Measurements from ENCODE around the gene SERPIND1. TPM values are rescaled to one million over a fixed set of nuclear protein-coding genes. Genes with fewer than 3 reads are reported as not detected.
"Not testable (repeated sequence)": the region's sequence is repeated elsewhere in the genome, so short reads cannot be mapped to it uniquely, and the experiment has no call there.

SERPIND1 gene
- polyA plus RNA-seq, 1 experiment: 0.06 TPM

GRCh38 chr22:20765938-20766337 is 8.0 kb upstream of the SERPIND1 start:
- CTCF ChIA-PET: no interaction called here
- POLR2A ChIA-PET: no interaction called here
- no peak overlapping the region for H3K27ac ChIP-seq (ENCODE audit: low read depth, low read length)
- H3K4me3 ChIP-seq (ENCODE audit: low read depth, low read length): no peak overlapping the region
- H3K27me3 ChIP-seq (ENCODE audit: control insufficient read depth, insufficient read depth, low read length): no peaks in the 10 kb centered on the region
- no peak for DNase-seq (ENCODE audit: low read depth, low spot score)
- no peaks in the 10 kb centered on the region for H3K9me3 ChIP-seq (ENCODE audit: control insufficient read depth, insufficient read depth, low read length)
- TF ChIP-seq, protein P1, sequence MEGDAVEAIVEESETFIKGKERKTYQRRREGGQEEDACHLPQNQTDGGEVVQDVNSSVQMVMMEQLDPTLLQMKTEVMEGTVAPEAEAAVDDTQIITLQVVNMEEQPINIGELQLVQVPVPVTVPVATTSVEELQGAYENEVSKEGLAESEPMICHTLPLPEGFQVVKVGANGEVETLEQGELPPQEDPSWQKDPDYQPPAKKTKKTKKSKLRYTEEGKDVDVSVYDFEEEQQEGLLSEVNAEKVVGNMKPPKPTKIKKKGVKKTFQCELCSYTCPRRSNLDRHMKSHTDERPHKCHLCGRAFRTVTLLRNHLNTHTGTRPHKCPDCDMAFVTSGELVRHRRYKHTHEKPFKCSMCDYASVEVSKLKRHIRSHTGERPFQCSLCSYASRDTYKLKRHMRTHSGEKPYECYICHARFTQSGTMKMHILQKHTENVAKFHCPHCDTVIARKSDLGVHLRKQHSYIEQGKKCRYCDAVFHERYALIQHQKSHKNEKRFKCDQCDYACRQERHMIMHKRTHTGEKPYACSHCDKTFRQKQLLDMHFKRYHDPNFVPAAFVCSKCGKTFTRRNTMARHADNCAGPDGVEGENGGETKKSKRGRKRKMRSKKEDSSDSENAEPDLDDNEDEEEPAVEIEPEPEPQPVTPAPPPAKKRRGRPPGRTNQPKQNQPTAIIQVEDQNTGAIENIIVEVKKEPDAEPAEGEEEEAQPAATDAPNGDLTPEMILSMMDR (IDR thresholded peaks at IDR 0.05; ENCODE audit: low read depth, low read length): no peak

DNA sequence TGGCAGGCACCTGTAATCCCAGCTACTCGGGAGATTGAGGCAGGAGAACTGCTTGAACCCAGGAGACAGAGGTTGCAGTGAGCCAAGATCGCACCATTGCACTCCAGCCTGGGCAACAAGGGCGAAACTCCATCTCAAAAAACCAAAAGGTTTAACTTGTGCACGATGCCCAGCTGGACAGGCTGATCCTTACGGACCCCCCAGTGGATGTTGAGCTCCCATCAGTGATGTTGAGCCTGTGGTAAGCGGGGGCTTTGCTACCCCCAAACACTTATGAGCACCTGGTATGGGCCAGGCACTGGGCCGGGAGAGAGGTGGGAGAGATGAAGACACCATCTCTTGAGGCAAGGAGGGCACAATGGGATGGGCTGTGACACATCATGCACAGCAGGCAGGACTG is 7.4 kb upstream of the SERPIND1 start:
- H3K9me3 ChIP-seq (ENCODE audit: control insufficient read depth, insufficient read depth, low read length): no peaks in the 10 kb centered on the region
- ChIA-PET POLR2A (interaction anchor here (1.0 kb wide), 1 partner anchor 27 kb away, joined by 5 read pairs; no protein-coding TSS in a partner anchor), CTCF (no interaction called here)
- H3K27ac ChIP-seq (ENCODE audit: low read depth, low read length): no peak overlapping the region
- TF ChIP-seq, protein P1 (IDR thresholded peaks at IDR 0.05; ENCODE audit: low read depth, low read length): no peak
- H3K4me3 ChIP-seq (ENCODE audit: low read depth, low read length): no peak overlapping the region
- H3K27me3 ChIP-seq (ENCODE audit: control insufficient read depth, insufficient read depth, low read length): no peaks in the 10 kb centered on the region
- DNase-seq (ENCODE audit: low read depth, low spot score): no peak

GRCh38 chr22:20769496-20769826 is 4.5 kb upstream of the SERPIND1 start:
- POLR2A ChIA-PET; CTCF ChIA-PET; H3K27me3 ChIP-seq (ENCODE audit: control insufficient read depth, insufficient read depth, low read length); H3K9me3 ChIP-seq (ENCODE audit: control insufficient read depth, insufficient read depth, low read length); DNase-seq (ENCODE audit: low read depth, low spot score); H3K27ac ChIP-seq (ENCODE audit: low read depth, low read length); H3K4me3 ChIP-seq (ENCODE audit: low read depth, low read length): not testable (repeated sequence)

- TF ChIP-seq, protein P1 (IDR thresholded peaks at IDR 0.05; ENCODE audit: low read depth, low read length): peak; percentile 21
- no peaks in the 10 kb centered on the region for H3K27me3 ChIP-seq (ENCODE audit: control insufficient read depth, insufficient read depth, low read length)
- no peaks in the 10 kb centered on the region for H3K9me3 ChIP-seq (ENCODE audit: control insufficient read depth, insufficient read depth, low read length)
- no peak overlapping the region for H3K4me3 ChIP-seq (ENCODE audit: low read depth, low read length)
- H3K27ac ChIP-seq (ENCODE audit: low read depth, low read length): no peak overlapping the region
- no peak for DNase-seq (ENCODE audit: low read depth, low spot score)
- ChIA-PET POLR2A (no interaction called here), CTCF (no interaction called here)
Measured at GRCh38 chr22:20771918-20772625, 1.8 kb upstream of the SERPIND1 start.

DNA sequence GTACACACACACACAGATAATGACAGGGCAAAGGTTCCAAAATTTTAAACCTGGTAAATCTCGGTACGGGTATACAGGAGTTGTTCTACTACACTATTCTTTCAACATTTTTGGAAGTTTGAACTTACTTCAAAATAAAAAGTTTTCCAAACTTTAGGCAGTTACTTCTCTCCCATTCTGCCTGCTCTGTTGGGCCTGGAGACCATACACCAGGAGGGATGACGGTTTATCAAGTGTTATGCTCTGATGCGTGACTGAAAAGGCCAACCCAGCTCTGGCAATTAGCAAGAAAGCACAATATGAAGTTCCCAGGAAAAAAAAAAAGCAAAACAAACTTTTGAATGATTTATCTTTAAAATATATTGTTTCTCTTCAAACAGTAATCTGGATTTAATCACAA is 969 bp downstream of the SERPIND1 start:
- H3K27me3 ChIP-seq (ENCODE audit: control insufficient read depth, insufficient read depth, low read length): no peaks in the 10 kb centered on the region
- TF ChIP-seq, protein P1 (IDR thresholded peaks at IDR 0.05; ENCODE audit: low read depth, low read length): no peak
- CTCF ChIA-PET: interaction anchor here (2.4 kb wide), 1 partner anchor 9 kb away, joined by 16 read pairs; no protein-coding TSS in a partner anchor

More for the DNA sequence above, 969 bp downstream of the SERPIND1 start:
- no peak overlapping the region for H3K27ac ChIP-seq (ENCODE audit: low read depth, low read length)
- H3K9me3 ChIP-seq (ENCODE audit: control insufficient read depth, insufficient read depth, low read length): no peaks in the 10 kb centered on the region
- POLR2A ChIA-PET: no interaction called here
- DNase-seq (ENCODE audit: low read depth, low spot score): no peak
- no peak overlapping the region for H3K4me3 ChIP-seq (ENCODE audit: low read depth, low read length)

Measured in AG04450 (cell line).